BJ (cell line): ENCODE results near the gene DZANK1. TPM values are rescaled to one million over a fixed set of nuclear protein-coding genes. Genes with fewer than 3 reads are reported as not detected.
"Not testable (repeated sequence)": the region's sequence is repeated elsewhere in the genome, so short reads cannot be mapped to it uniquely, and the experiment has no call there.

Source experiments
- CTCF ChIA-PET: fragments of 350-600 bp; formaldehyde crosslinking; extraction: SDS; loops from one replicate; lab custom pipeline; 2021; ENCODE audit warnings: antibody characterized with exemption, inconsistent platforms; lab: Yijun Ruan, JAX
- POLR2A ChIA-PET: fragments of 300-600 bp; sonication (Branson Sonifier 250); formaldehyde crosslinking; extraction: SDS; loops from one replicate; lab custom pipeline; 2021; ENCODE audit warnings: antibody characterized with exemption; lab: Charles Lee
- DNase-seq: peaks from one replicate; pipeline ENCODE4 v3.0.0-alpha.2; 2011; ENCODE audit warnings: low read depth
- H3K27me3 ChIP-seq: 2 replicates; pipeline ENCODE4 v1.6.0; 2011; ENCODE audit warnings: low read length; ENCODE audit not compliant: control insufficient read depth, insufficient read depth
- H3K36me3 ChIP-seq: 2 replicates; pipeline ENCODE4 v1.5.1; 2011; ENCODE audit warnings: low read length; ENCODE audit not compliant: control insufficient read depth, insufficient read depth
- H3K4me3 ChIP-seq: 2 replicates; pipeline ENCODE4 v1.5.1; 2011; ENCODE audit warnings: low read depth, mild to moderate bottlenecking, control low read depth, low read length
- polyA plus RNA-seq: library from polyadenylated mRNA; depleted of rRNA; stranded (reverse); fragments of >200 nt; gene quantifications from 2 replicates; pipeline ENCODE4 v1.2.3, GENCODE V29; 2011
- TF ChIP-seq, protein P1 (sequence below): IDR thresholded peaks from 2 replicates; pipeline ENCODE4 v1.5.1; 2011; ENCODE audit warnings: low read depth, mild to moderate bottlenecking, control low read depth, inconsistent platforms, low read length, moderate library complexity; ENCODE audit not compliant: insufficient read depth

DZANK1 gene
- polyA plus RNA-seq, 1 experiment: 2.0 TPM

DNA sequence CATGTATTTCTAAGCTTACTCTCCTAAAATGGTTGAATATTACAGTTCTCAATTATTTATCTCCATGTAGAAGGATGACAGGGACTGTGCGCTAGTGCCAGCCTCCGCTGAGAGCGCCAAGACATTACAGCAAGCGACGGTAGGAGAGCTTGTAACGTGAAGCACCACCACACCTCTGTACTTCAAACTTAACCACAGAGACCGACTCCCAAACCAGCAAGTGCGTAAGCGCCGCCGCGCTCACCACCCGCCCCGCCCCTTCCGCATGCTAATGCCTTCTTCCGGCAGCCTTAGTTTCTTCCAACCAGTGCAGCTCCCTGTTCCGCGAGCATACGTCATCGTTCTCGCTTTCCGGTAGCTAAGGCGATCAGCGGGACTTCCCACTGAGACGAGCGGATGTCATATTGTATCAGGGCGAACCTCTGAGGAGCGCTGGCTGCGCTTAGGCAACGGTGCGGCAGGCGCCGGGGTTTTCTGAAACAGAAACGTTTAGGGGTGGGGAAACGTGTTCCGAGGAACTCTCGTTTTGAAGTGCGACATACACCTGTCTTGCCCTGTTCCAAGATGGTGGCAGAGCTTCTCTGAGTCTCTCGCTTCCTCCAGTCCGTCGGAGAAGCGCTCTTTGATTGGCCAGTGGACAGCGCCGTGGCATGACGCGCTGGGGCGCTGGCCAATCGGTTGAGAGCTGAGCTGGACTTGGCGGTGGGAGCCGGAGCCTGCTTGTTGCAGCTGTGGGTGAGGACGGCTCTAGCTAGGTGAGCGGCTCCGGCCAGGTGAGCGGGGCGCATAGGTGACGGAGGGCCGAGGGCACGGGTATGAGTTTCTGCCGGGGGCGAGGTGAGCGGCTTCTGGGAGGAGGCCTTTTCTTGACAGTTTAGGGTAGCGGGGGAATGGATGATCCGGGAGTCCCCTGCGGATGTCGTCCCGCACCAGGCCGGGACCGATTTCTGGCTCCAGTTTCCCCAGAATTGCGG lies 40.7 kb upstream of the DZANK1 start, which contains the start of gene SEC23B:
TSS of gene SEC23B (plus strand) at position 723 of the 974 bp plus-strand sequence. CDS start 2,896 bp downstream, outside the sequence.
- POLR2A ChIA-PET: interaction anchor here (0.5 to 1.6 kb wide), 6 partner anchors 9 to 1250 kb away, joined by 3 to 10 read pairs (median 4); partner anchors contain the start of gene RBBP9
- CTCF ChIA-PET: interaction anchor here (1.0 to 3.6 kb wide), 3 partner anchors 8 to 32 kb away, joined by 6 to 11 read pairs (median 7); partner anchors contain the start of gene RBBP9
- Histone ChIP-seq H3K4me3 (peak within 1 kb of the TSS; percentile 83), H3K36me3 (no peaks in the 10 kb centered on the region), H3K27me3 (no peaks in the 10 kb centered on the region)
- TF ChIP-seq, protein P1, sequence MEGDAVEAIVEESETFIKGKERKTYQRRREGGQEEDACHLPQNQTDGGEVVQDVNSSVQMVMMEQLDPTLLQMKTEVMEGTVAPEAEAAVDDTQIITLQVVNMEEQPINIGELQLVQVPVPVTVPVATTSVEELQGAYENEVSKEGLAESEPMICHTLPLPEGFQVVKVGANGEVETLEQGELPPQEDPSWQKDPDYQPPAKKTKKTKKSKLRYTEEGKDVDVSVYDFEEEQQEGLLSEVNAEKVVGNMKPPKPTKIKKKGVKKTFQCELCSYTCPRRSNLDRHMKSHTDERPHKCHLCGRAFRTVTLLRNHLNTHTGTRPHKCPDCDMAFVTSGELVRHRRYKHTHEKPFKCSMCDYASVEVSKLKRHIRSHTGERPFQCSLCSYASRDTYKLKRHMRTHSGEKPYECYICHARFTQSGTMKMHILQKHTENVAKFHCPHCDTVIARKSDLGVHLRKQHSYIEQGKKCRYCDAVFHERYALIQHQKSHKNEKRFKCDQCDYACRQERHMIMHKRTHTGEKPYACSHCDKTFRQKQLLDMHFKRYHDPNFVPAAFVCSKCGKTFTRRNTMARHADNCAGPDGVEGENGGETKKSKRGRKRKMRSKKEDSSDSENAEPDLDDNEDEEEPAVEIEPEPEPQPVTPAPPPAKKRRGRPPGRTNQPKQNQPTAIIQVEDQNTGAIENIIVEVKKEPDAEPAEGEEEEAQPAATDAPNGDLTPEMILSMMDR: no peak
- DNase-seq: peak; percentile 90

DNA sequence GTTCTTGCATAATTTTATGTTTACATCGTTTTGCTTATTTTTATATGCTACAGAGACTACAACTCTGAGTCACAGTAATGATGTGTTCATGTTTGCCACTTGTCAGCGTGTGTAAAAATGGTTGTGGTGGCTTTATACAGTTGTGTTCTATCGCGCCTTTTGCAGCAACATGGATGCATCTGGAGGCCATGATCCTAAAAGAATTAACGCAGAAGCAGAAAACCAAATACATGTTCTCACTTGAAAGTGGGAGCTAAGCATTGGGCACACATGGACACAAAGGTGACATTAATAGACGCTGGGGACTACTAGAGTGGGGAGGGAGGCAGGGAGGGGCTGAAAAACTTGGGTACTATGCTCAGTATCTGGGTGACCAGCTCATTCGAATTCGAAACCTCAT lies 39.9 kb upstream of the DZANK1 start:
- peak overlapping the region; percentile 83 for H3K4me3 ChIP-seq
- DNase-seq: no peak
- H3K27me3 ChIP-seq: no peaks in the 10 kb centered on the region
- TF ChIP-seq, protein P1: no peak
- no peaks in the 10 kb centered on the region for H3K36me3 ChIP-seq
- CTCF ChIA-PET: interaction anchor here (1.8 to 3.6 kb wide), 2 partner anchors 10 to 18 kb away, joined by 3 to 11 read pairs; partner anchors contain the start of gene RBBP9
- POLR2A ChIA-PET: interaction anchor here (0.5 to 1.6 kb wide), 3 partner anchors 9 to 20 kb away, joined by 4 to 5 read pairs (median 4); partner anchors contain the start of gene RBBP9

DNA sequence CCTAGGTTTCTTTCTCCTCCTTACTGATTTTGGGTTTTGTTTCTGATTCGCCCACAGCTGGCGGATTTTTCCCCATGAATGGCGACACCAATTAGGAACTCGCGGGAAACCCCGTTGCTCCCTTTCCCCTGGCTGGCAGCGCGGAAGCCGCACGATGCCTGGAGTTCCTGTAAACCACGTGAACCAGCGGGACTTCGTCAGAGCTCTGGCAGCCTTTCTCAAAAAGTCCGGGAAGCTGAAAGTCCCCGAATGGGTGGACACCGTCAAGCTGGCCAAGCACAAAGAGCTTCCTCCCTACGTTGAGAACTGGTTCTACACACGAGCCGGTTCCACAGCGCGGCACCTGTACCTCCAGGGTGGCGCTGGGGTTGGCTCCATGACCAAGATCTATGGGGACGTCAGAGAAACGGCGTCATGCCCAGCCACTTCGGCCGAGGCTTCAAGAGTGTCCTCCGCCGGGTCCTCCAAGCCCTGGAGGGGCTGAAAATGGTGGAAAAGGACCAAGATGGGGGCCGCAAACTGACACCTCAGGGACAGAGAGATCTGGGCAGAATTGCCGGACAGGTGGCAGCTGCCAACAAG lies 37.7 kb upstream of the DZANK1 start:
- no peak for DNase-seq
- H3K27me3 ChIP-seq: no peaks in the 10 kb centered on the region
- no peak overlapping the region for H3K4me3 ChIP-seq
- CTCF ChIA-PET: interaction anchor here (3.6 kb wide), 1 partner anchor 7 kb away, joined by 11 read pairs; the partner anchor contains the start of gene RBBP9
- H3K36me3 ChIP-seq: no peaks in the 10 kb centered on the region
- TF ChIP-seq, protein P1: no peak
- POLR2A ChIA-PET: no interaction called here

DNA sequence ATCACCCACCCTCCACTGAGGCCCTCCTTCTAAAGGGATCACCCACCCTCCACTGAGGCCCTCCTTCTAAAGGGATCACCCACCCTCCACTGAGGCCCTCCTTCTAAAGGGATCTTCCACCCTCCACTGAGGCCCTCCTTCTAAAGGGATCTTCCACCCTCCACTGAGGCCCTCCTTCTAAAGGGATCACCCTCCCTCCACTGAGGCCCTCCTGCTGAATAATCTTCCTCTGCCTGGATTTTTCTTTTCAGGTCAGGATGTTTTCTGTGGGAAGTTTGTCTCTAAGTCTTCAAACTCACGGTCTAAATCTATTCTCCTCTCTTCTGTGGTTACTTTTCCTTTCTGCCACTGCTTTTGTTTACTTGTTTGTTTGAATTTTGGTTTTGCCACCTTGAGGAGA lies 34.8 kb upstream of the DZANK1 start:
- DNase-seq, H3K4me3 ChIP-seq, H3K36me3 ChIP-seq, H3K27me3 ChIP-seq, POLR2A ChIA-PET, CTCF ChIA-PET: not testable (repeated sequence)

DNA sequence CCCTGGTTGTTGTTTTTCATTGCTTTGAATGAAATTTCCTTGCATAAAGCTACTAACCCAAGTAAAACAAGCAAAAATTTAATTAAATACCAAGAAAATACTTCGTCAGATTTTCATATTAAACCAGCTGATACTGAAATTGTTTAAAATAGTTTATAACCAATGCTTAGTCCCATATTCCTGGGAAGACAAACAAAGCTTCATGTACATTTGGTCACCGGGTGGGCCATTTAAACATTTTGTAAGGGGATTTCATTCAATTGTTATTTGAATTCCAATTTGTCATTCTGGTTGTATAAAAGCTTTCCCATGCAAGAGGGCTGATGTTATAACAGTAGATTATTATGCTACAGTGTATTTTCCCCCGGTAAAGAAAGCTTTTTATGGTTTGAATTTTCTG lies 30.8 kb upstream of the DZANK1 start:
- no peaks in the 10 kb centered on the region for H3K27me3 ChIP-seq
- TF ChIP-seq, protein P1: no peak
- ChIA-PET POLR2A (interaction anchor here (1.4 kb wide), 1 partner anchor 10 kb away, joined by 5 read pairs; the partner anchor contains the start of gene SEC23B), CTCF (interaction anchor here (1.2 to 2.1 kb wide), 3 partner anchors 9 to 85 kb away, joined by 3 to 11 read pairs (median 5); partner anchors contain the start of gene SEC23B)
- no peak overlapping the region for H3K4me3 ChIP-seq
- H3K36me3 ChIP-seq: no peaks in the 10 kb centered on the region
- DNase-seq: no peak
